Suppressor macrophage treated with lipopolysaccharide for 4 hours (primary cell): ENCODE results near the gene PEX14.

Experiments used
- DNase-seq: peaks from one replicate; pipeline ENCODE4 v3.0.0-alpha.2; 2020

The PEX14 gene

GRCh38 chr1:10637834-10638558, 163.2 kb downstream of the PEX14 start:
- DNase-seq: no peak

- DNase-seq: no peak
Measured at GRCh38 chr1:10638559-10639005, 163.8 kb downstream of the PEX14 start.

GRCh38 chr1:10639011-10639774, 164.4 kb downstream of the PEX14 start:
- no peak for DNase-seq

GRCh38 chr1:10639775-10640578, 165.2 kb downstream of the PEX14 start:
- no peak for DNase-seq

GRCh38 chr1:10640843-10641553, 166.2 kb downstream of the PEX14 start:
- DNase-seq: no peak

- no peak for DNase-seq
Measured at GRCh38 chr1:10641976-10642375, 167.2 kb downstream of the PEX14 start.

GRCh38 chr1:10642403-10643080, 167.8 kb downstream of the PEX14 start:
- DNase-seq: no peak

- no peak for DNase-seq
Measured at GRCh38 chr1:10643607-10644306, 169.0 kb downstream of the PEX14 start.

- DNase-seq: peak; percentile 32
Measured at GRCh38 chr1:10644307-10645128, 169.8 kb downstream of the PEX14 start.

- peak; percentile 16 for DNase-seq
Measured at GRCh38 chr1:10646347-10646861, 171.7 kb downstream of the PEX14 start.

GRCh38 chr1:10647414-10648170, 172.8 kb downstream of the PEX14 start:
- DNase-seq: no peak

GRCh38 chr1:10648689-10649516, 174.2 kb downstream of the PEX14 start:
- no peak for DNase-seq

- no peak for DNase-seq
Measured at GRCh38 chr1:10649517-10650201, 174.9 kb downstream of the PEX14 start.

- no peak for DNase-seq
Measured at GRCh38 chr1:10650556-10651388, 176.0 kb downstream of the PEX14 start.

GRCh38 chr1:10651389-10651766, 176.6 kb downstream of the PEX14 start:
- DNase-seq: no peak

GRCh38 chr1:10651793-10652192, 177.0 kb downstream of the PEX14 start:
- DNase-seq: no peak

GRCh38 chr1:10652626-10653025, 177.9 kb downstream of the PEX14 start:
- no peak for DNase-seq
